Keratinocyte (primary cell): ENCODE measurements around the gene CHSY3. TPM values are rescaled to one million over a fixed set of nuclear protein-coding genes. Genes with fewer than 3 reads are reported as not detected.

Experiments
- DNase-seq: peaks from one replicate; pipeline ENCODE4 v3.0.0-alpha.2; 2011; ENCODE audit warnings: low read depth, missing footprints, low spot score
- FAIRE-seq: peaks from 2 replicates; lab custom pipeline; 2011; peaks lifted over from hg19 to GRCh38; lab: Jason Lieb, UNC
- H2AFZ ChIP-seq: 2 replicates; pipeline ENCODE4 v1.6.0; 2012; ENCODE audit warnings: low read length, control low read depth, inconsistent platforms; ENCODE audit not compliant: control insufficient read depth
- H3K27ac ChIP-seq: 2 replicates; pipeline ENCODE4 v1.5.1; 2011; ENCODE audit warnings: low read length; ENCODE audit not compliant: control insufficient read depth, insufficient read depth
- H3K27me3 ChIP-seq: 3 replicates; pipeline ENCODE4 v1.6.0; 2011; ENCODE audit warnings: low read length; ENCODE audit not compliant: control insufficient read depth, insufficient read depth; ENCODE audit errors: extremely low read depth
- H3K36me3 ChIP-seq, 2 experiments: 2 replicates in 1 of 2; 3 replicates in 1 of 2; pipeline ENCODE4 v1.5.1; 2011; ENCODE audit warnings: low read length in 2 of 2, mild to moderate bottlenecking in 1 of 2; ENCODE audit not compliant: control insufficient read depth in 2 of 2, insufficient read depth in 2 of 2; ENCODE audit errors: extremely low read depth in 1 of 2
- H3K4me1 ChIP-seq: 3 replicates; pipeline ENCODE4 v1.5.1; 2011; ENCODE audit warnings: low read length; ENCODE audit not compliant: control insufficient read depth, insufficient read depth; ENCODE audit errors: extremely low read depth
- H3K4me2 ChIP-seq: 3 replicates; pipeline ENCODE4 v1.6.0; 2011; ENCODE audit warnings: low read depth, low read length; ENCODE audit not compliant: control insufficient read depth, insufficient read depth; ENCODE audit errors: extremely low read depth
- H3K4me3 ChIP-seq, 3 experiments: fragments of 200-600 bp in 1 of 3; sonication (generic) in 1 of 3; 2 replicates in 2 of 3; 3 replicates in 1 of 3; pipeline ENCODE4 v1.5.1; 2011 to 2016; ENCODE audit warnings: low read length in 3 of 3, mild to moderate bottlenecking in 3 of 3, control low read depth in 2 of 3, inconsistent platforms in 1 of 3, low read depth in 1 of 3, mixed read lengths in 1 of 3, mixed run types in 1 of 3, moderate library complexity in 1 of 3; ENCODE audit not compliant: control insufficient read depth in 2 of 3, insufficient read depth in 2 of 3; ENCODE audit errors: extremely low read depth in 1 of 3
- H3K79me2 ChIP-seq: 2 replicates; pipeline ENCODE4 v1.6.0; 2012; ENCODE audit warnings: low read length; ENCODE audit not compliant: control insufficient read depth, insufficient read depth
- H3K9ac ChIP-seq: 3 replicates; pipeline ENCODE4 v1.6.0; 2011; ENCODE audit warnings: low read length; ENCODE audit not compliant: control insufficient read depth, insufficient read depth; ENCODE audit errors: extremely low read depth
- H3K9me1 ChIP-seq: 3 replicates; pipeline ENCODE4 v1.6.0; 2011; ENCODE audit warnings: low read length; ENCODE audit not compliant: control insufficient read depth, insufficient read depth; ENCODE audit errors: extremely low read depth
- H3K9me3 ChIP-seq: 2 replicates; pipeline ENCODE4 v1.5.1; 2012; ENCODE audit warnings: low read depth, low read length; ENCODE audit not compliant: control insufficient read depth
- H4K20me1 ChIP-seq: 3 replicates; pipeline ENCODE4 v1.6.0; 2011; ENCODE audit warnings: low read length; ENCODE audit not compliant: control insufficient read depth, insufficient read depth; ENCODE audit errors: extremely low read depth
- CTCF ChIP-seq, 3 experiments: IDR thresholded peaks in 1 of 3; conservative IDR thresholded peaks in 1 of 3; optimal IDR thresholded peaks in 1 of 3; 2 replicates in 2 of 3; 3 replicates in 1 of 3; pipeline versions ENCODE3 to v1.5.1; 2011; ENCODE audit warnings: low read length in 3 of 3, mild to moderate bottlenecking in 3 of 3, moderate library complexity in 2 of 3, control low read depth in 1 of 3, inconsistent platforms in 1 of 3; ENCODE audit not compliant: insufficient read depth in 2 of 3; ENCODE audit errors: extremely low read depth in 1 of 3
- EZH2 ChIP-seq: IDR thresholded peaks from one replicate; pipeline ENCODE4 v1.6.1; 2012; ENCODE audit warnings: inconsistent platforms, mild to moderate bottlenecking, low read length, moderate library complexity
- dilution Hi-C: fragments of 300-500 bp; cut with MboI; formaldehyde crosslinking; loops from one replicate; pipeline ENCODE4 v1.7.0; 2020; ENCODE audit warnings: low sequenced_read_pairs; ENCODE audit not compliant: extremely low pct_ligation_motif_present
- polyA plus RNA-seq, 5 experiments: library from polyadenylated mRNA; depleted of rRNA in 3 of 5; stranded (reverse) in 3 of 5; stranded (forward) in 1 of 5; unstranded in 1 of 5; fragments of >200 nt; gene quantifications; 1 replicate in 1 of 5; 2 replicates in 3 of 5; 3 replicates in 1 of 5; pipeline versions ENCODE4 v1.2.1 to v1.2.3, GENCODE V29; 2011 to 2012; ENCODE audit warnings: missing spikeins in 2 of 5, low read depth in 1 of 5, low replicate concordance in 1 of 5

Gene CHSY3
- polyA plus RNA-seq, 1 donor (not counting 4 experiments of a cell fraction or from before 2014, with no cell fraction given), result 0.47 TPM

- H2AFZ ChIP-seq, result no peak overlapping the region
- H3K4me3 ChIP-seq, result no peak overlapping the region
- H3K9ac ChIP-seq, result no peak overlapping the region
- H3K4me1 ChIP-seq, result no peaks in the 10 kb centered on the region
- no peak for FAIRE-seq
- H3K9me1 ChIP-seq, result no peaks in the 10 kb centered on the region
- H3K27me3 ChIP-seq, result no peaks in the 10 kb centered on the region
- dilution Hi-C loops, result no loop called here
- no peak overlapping the region for H3K27ac ChIP-seq
- H3K4me2 ChIP-seq, result no peak overlapping the region
- H3K79me2 ChIP-seq, result no peaks in the 10 kb centered on the region
- no peaks in the 10 kb centered on the region for H4K20me1 ChIP-seq
- no peaks in the 10 kb centered on the region for H3K36me3 ChIP-seq
- DNase-seq, result no peak
- H3K9me3 ChIP-seq, result no peaks in the 10 kb centered on the region
- TF ChIP-seq EZH2, result no peak
- no peak for TF ChIP-seq CTCF (optimal IDR thresholded peaks at IDR 0.05 in 1 of 3, IDR thresholded peaks at IDR 0.05 in 1 of 3, conservative IDR thresholded peaks at IDR 0.05 in 1 of 3; ENCODE audit: extremely low read depth in 1 of 3, insufficient read depth in 2 of 3, low read length in 3 of 3)
Measured at GRCh38 chr5:130063603-130064002, 159.3 kb downstream of the CHSY3 start.

GRCh38 chr5:130064484-130064883 lies 160.2 kb downstream of the CHSY3 start:
- Histone ChIP-seq H3K9me3 (no peaks in the 10 kb centered on the region), H2AFZ (no peak overlapping the region), H3K36me3 (no peaks in the 10 kb centered on the region), H3K4me1 (no peaks in the 10 kb centered on the region), H3K9me1 (no peaks in the 10 kb centered on the region), H3K4me3 (no peak overlapping the region), H3K9ac (no peak overlapping the region), H3K27ac (no peak overlapping the region), H3K27me3 (no peaks in the 10 kb centered on the region), H4K20me1 (no peaks in the 10 kb centered on the region), H3K79me2 (no peaks in the 10 kb centered on the region), H3K4me2 (no peak overlapping the region)
- FAIRE-seq, result no peak
- DNase-seq, result no peak
- TF ChIP-seq CTCF (optimal IDR thresholded peaks at IDR 0.05 in 1 of 3, IDR thresholded peaks at IDR 0.05 in 1 of 3, conservative IDR thresholded peaks at IDR 0.05 in 1 of 3; ENCODE audit: extremely low read depth in 1 of 3, insufficient read depth in 2 of 3, low read length in 3 of 3) (no peak), EZH2 (no peak)
- dilution Hi-C loops, result no loop called here
